HUDEP-2 (cell line): ENCODE data around the gene DDX24.

Source experiments
- DNase-seq, 76 experiments: peaks; one replicate each; lab custom pipeline; 2025; ENCODE audit not compliant: unreplicated experiment in 76 of 76; lab: John Stamatoyannopoulos, UW

The DDX24 gene

DNA sequence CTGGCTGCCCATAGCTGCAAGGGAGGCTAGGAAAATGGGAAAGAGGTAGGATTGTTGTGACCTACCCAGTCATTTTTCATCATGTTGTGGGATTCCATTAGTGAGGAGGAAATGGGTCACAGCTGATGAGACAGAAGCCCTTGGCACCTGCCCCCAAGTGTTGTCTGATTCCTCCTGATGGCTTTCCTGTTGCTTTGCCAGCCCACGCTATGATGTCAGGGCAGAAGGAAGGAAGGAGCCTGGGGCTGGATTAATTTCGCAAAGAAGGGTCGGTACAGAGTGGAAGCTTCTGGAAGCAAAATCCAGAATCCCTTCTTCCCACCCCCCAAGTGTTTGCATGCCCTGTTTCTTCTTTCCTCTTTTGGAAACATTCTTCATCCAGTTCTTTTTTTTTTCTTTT, 46.1 kb downstream of the DDX24 start:
- DNase-seq: no peak

- DNase-seq: no peak
Observed at GRCh38 chr14:94031883-94032279, 49.1 kb downstream of the DDX24 start.

DNA sequence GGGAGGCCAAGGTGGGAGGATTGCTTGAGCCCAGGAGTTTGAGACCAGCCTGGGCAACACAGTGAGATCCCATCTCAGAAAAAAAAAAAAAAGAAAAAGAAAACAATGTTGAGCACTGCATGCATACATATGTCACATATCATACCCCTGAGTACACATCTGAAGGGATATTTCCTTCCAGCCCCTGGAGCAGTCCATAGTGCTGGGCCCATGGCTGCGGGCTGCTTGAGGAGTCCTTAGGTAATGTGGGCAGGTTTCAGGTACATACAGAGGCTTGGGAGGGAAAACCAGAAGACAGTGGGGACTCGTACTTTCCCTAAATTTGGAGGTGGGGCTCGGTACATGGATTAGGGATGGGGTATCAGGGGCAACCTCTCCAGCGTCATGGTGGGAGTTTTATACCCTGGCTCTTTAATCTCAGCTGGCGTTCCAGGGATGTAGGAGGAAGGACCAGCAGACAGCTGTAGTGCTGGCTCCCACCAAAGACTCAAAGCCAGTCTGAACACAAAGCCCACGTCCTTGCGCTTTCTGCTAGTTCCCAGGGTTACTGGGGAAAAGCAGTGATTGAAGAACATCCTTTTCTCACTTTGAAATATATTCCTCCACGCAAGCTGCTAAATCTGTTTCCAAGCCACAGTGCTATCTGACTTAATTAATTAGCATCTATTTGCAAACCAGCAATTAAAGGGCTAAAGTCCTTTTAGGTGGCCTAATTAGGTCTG, 49.7 kb downstream of the DDX24 start:
- DNase-seq: no peak

DNA sequence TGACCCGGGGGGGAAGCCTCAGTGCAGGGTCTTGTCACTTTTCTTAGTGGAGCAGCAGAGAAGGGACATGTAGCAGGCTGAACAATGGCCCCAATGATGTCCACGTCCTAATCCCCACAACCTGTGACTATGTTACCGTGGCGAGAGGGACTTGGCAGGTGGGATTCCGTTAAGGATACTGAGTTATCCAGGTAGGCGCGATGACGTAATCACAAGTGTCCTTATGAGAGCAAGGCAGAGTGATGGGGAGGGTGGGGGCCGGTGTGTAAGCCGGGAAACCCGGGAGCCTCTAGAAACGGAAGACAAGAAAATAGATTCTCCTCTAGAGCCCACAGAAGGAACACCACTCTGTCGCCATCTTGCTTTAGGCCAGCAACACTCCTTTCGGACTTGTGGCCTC, 50.4 kb downstream of the DDX24 start:
- no peak for DNase-seq

DNA sequence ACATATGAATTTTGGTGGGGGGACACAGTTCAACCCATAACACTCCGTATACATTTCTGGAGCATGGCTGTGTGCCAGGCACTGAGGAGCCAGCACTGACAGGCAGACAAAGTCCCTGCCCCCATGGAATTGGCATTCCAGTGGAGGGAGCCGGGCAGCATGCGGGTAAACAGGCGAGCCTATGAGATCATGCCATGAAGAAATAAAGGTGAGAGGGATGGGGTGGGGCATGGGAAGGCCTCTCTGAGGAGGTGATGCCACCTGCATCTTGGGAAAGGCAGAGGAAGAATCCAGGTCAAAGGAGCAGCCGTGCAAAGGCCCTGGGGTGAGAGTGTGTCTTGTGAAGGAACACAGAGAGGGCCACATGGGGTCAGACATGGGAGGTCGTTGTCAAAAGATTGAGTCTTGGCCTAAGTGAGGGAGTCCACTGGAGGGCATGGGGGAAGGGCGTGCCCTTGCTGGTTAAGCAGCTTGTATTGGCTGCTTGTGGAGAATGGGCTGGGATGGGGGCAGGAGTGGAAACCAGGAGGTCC, 51.3 kb downstream of the DDX24 start:
- no peak for DNase-seq

GRCh38 chr14:94029265-94029664, 51.7 kb downstream of the DDX24 start:
- DNase-seq: no peak

DNA sequence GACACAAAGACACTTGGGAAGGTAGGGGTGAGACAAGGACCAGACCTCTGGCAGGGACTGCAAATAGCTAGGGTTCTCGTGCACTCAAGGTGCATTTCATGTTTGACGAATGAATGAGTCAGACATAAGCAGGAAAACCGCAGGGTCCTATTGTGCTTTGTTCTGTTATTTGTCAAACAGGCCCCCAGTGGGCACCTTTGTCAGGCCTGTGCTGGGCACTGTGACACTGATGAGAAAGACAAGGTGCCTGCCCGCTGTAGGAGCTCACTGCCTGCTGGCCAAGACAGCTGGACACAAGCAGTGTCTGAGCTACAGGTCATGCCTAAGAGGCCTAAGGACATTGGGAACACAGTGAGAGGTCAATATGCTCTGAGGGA, 52.6 kb downstream of the DDX24 start:
- DNase-seq: no peak

DNA sequence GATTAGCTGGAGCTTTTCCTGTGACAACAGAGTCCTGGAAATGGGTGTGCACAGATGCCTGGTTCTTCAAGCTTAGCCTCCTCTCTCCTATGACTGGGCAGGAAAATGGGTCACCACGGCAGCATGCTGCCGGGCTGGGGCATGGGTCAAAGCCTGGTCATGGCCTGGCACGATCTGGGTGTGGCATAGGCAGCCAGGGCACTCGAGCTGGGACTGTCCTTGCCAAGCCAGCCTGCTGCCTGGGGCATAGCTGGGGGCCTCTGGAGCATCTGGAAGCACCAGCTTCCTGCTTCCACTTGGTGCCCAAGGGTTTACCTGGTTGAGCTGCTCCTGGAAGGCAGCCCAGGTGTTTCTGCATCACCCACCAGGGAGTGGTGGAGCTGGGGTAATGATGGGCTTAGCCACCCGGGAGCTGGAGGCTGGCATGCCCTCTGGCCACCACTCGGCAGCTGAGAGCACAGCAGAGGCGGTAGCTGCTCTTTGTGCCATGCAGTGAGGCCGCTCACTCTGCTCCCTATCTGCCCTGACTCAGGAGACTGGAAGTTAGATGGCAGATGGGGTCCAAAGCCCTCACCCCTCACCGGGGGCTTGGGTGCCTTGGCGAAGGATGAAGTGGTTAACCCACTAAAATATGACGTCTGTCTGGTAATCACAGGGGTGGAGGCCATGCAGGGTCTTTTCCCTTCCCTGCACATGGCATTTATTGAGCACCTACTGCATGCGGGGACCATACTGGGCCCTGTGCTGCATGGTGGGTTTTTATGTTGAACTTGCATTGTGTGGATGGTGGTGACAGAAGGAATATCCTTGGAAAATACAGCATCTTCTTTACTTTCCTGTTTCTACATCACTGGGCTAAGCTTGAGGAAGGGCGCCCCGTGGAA, 53.2 kb downstream of the DDX24 start:
- DNase-seq: no peak

DNA sequence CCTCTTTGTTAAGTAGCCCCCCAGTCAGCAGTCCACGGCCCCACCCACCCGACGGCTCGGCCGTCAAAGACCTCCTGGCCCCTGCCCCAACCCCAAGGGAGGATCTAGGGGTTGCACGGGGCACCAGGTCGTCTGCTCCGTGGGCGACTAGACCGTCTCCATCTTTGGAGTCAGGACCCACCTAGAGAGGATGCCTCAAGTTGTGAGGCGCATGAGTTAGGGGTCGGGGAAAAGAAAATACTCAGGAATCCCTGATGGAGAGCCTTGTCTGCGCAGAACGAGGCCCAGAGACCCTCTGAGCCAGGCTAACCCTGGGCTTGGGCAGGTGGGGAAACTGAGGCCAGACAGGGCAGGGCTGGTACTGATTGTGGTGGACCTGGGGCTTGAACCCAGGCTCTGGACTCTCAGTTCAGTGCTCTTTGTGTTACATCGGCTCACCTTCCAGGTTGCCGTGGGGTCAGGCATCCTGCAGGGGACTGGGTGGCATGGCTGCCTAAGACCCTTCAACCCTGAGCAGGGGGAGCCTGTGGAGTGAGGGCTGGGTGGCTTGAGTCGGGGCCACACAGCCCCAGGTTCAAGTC, 54.0 kb downstream of the DDX24 start:
- DNase-seq: no peak

- peak in 75 of 76 experiments; percentile 24 to 97 (median 90) for DNase-seq
Observed at GRCh38 chr14:94026173-94026888, 54.7 kb downstream of the DDX24 start, which contains the start of gene OTUB2. Gene OTUB2, plus strand, starts transcription at chr14:94026340. Its CDS starts 198 bp downstream, at chr14:94026538.

GRCh38 chr14:94025720-94026119, 55.3 kb downstream of the DDX24 start:
- no peak for DNase-seq

GRCh38 chr14:94024549-94024948, 56.5 kb downstream of the DDX24 start:
- no peak for DNase-seq

- DNase-seq: no peak
Observed at GRCh38 chr14:94022532-94023411, 58.2 kb downstream of the DDX24 start.

- no peak for DNase-seq
Observed at GRCh38 chr14:94021416-94022157, 59.4 kb downstream of the DDX24 start.

DNA sequence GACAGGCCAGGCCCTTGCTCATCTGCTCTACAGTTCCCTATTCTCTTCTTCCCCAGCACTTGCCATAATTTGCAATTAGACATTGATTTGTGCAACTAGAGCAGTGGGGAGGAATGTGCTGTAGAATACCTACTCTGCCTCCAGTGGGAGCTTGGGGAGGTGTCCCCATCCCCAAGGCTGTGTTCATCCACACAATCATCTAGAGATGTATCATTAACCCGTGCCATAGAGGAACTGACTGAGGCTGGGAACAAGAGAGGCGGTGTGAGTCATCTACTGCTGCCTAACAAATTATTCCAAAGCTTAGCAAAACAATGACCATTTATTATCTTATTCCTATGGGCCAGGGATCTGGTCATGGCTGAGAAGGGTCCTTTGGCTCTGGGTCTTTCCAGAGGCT, 60.0 kb downstream of the DDX24 start:
- DNase-seq: no peak

DNA sequence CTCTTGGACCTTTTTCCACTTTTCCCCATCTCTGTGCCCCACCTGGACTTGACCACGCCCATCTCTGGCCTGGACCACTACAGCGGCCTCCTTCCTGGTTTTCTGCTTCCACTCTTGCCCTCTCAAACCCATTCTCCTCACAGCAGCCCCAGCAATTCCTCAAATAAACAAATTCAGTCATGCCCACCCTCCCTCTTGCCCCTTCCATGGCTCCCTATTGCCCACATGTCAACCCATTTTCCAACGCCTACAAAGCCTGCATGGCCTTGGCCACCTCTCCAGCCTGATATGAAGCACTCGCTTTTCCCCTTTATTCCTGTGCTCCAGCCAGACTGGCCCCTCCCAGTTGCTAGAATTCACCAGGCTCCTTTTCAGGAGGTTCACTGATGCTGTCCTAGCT, 60.7 kb downstream of the DDX24 start:
- DNase-seq: no peak

DNA sequence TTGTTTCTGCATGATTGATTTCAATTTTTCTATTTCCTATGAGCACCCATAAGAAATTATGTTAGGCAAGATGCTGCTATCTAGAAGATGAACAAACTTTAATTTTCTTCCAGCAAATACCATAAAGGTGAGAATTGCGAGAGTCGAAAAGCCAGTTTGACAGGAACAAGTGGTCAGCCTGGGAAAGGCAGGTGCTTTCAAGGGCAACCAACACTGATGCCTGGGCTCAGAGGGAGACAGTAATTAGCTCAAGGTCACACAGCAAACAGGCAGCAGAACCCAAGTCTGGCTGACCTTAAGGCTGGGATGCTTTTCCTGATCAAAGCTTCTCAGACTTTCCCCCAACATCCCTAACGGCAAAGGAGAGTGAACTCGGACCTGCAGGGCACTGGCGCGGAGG, 61.7 kb downstream of the DDX24 start:
- DNase-seq: no peak

DNA sequence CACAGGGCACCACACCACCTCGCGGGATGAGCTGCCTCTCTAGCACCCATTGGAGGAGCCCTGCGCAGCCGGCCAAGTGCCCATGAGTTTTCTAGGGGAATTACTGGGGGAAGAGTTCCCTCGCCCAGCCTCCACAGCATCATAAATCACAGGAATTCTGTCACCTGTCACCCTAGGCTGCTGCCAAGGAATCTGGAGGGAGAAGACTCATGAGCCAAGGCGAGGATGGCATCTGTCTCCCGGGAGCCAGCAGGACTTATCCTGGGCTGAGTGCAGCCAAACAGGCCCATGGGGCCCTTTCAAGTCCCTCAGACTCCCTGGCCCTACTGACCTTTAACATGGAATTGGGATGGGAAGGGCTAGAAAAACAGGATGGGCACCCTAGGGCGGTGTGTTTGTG, 62.7 kb downstream of the DDX24 start:
- DNase-seq: no peak

DNA sequence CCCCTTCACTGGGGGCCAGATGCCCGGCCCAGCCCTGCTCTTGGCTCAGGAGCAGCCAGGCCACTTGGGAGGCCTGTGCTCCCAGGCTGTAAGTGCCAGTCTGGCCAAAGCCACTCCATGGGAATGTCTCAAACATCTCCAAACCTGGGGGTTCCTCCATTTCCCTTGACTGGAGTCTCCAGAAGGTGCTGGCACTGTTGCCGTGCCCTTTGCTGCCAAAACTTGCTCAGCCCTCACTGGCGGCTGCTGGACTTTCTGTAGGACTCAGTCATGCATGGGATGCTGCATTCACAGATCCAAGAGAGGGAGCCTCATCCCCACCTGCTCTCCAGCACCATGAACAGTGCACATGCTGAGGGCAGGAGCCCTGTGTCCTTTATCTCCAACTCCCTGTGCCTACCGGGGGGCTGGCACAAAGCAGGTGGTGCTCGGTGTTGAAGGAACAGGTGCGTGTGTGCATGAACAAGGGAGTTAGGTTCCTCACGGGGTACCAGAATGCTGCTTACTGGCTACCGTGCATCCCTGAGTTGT, 64.5 kb downstream of the DDX24 start:
- no peak for DNase-seq
